ENCODE measurements around the gene NTRK3.

The NTRK3 gene

DNA sequence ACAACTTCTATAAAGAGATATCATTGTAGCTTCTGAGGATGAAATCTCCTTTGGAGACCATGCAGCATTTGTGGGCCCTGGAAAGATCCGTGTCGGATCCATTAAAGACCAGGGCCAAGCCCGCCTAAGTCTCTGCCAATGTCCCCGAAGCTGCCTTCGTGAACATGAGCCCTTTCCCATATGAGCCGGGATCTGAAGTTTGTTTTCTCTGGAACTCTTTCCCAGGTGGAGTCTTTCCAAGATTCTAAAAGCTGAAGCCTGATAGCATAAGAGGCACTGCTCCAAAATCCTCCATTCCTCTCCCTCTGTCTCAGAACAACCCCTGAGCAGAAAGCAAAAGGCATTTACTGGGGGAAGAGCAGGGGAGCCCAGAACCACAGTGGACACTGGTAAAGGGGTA, 274.6 kb downstream of the NTRK3 start:
- no peak for DNase-seq (ENCODE audit: low spot score)

DNA sequence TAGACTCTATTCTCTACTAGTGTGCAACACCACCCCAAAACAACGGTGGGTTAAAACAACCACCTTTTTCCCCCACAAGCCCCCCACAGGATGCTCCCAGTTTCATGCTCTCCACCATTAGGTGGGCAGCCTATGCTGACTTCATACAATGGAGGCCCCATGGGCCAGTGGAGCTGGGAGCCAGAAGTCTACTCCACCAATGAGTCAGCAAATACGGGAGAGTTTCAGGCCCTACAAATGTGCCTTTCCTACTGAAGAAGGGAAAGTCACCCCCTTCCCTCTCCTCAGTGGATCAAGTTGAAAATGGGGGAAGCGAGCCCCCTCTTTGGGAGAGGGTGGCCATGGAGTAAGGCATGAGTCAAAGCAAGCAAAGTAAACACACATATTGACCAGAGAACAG, 278.6 kb downstream of the NTRK3 start:
- DNase-seq (ENCODE audit: low spot score) = no peak

DNA sequence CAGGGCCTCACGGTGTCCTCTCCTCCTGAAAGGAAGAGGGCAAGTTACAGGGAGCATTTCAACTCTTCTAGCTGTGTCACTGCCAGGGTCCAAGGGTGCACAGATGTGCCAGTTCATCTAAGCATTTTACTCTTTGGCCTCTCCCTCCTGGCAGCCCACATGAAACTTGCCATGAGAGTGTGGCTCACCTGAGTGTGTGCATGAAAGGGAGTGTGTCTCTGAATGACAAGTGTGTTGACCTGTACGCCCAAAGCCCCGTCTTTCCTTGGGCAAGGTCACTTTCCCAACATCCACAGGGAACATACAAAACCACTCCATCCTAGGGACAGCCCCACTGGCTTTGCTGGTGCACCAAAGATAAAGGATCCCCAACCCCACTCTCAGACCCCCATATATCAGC, 280.0 kb downstream of the NTRK3 start:
- DNase-seq (ENCODE audit: low spot score) = no peak

GRCh38 chr15:87973501-87974215, 282.9 kb downstream of the NTRK3 start:
- no peak for DNase-seq (ENCODE audit: low spot score)

- DNase-seq (ENCODE audit: low spot score) = no peak
Measured at GRCh38 chr15:87971076-87971475, 285.5 kb downstream of the NTRK3 start.

DNA sequence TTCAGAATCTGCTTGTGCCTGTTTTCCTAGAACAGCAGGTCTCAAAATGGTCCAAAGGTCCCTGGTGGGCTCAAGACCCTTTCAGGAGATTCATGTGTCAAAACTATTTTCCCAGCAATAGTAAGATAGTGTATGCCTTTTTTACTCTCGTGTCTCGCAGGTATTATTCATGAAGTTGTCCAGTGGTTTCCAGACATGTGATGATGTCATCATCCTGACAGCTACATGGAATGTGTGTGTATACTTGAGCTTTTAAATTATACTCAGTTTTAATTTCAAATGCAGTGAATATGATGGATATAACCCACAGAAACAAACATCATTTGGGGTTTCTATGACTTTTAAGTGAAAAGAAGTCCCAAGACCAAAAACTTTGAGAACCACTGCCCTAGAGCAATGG, 288.6 kb downstream of the NTRK3 start:
- DNase-seq (ENCODE audit: low spot score) = no peak

DNA sequence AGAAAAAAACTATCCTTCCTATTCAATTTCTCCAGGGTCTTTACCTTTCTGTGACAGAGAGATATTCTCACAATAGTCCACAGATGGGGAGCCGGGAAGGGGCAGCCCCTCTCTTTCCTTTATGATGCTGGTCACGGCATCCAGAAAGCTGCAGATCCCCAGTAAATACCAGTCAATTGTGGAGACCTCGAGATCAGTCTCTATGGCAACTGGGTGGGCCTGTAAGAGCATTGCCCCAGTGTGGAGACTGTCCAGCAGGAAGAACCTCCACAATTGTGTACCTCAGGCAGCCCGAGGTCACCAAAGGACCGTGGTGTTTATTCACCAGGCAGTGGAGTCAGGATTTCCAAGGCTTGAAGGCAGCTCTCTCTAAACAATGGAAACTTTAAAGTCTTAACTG, 291.2 kb downstream of the NTRK3 start:
- no peak for DNase-seq (ENCODE audit: low spot score)

DNA sequence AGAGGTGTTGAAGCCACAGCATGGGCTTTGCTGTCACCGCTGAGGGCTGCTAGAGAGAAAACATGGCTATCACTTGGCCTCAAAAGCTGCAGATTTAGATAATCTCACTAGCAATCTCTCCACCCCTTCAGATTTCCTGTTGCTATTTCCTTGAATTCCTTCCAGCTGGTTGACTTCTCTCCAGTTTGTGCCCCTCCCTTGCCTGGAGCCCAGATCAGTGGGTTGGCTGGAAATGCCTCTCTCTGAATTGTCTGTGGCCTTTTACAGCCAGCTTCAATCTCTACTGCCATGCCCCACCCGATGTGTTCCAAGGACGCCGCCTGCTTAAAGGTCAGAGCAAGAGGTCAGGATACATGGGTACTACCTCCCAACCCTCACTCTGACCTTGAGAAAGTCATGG, 294.1 kb downstream of the NTRK3 start:
- no peak for DNase-seq (ENCODE audit: low spot score)

GRCh38 chr15:87961851-87962420, 294.6 kb downstream of the NTRK3 start:
- no peak for DNase-seq (ENCODE audit: low spot score)

DNA sequence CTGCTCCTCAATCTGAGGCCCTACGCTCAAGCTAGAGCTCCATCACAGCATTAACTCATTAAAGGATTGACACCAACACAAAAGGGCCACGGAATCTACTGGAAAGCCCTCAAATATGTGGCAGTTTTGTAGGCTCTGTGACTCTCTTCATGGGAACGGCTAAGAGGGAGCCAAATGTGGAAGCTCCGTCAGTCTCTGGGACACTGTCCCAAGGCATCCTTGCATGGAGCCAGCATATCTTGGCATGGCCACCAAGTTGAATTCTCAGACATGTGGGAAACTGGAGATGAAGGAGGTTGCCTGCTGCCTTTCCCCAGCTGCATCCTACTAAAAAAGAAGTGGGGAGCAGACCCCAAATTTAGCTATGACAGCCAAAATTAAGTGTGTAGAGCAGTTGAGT, 296.9 kb downstream of the NTRK3 start:
- no peak for DNase-seq (ENCODE audit: low spot score)

DNA sequence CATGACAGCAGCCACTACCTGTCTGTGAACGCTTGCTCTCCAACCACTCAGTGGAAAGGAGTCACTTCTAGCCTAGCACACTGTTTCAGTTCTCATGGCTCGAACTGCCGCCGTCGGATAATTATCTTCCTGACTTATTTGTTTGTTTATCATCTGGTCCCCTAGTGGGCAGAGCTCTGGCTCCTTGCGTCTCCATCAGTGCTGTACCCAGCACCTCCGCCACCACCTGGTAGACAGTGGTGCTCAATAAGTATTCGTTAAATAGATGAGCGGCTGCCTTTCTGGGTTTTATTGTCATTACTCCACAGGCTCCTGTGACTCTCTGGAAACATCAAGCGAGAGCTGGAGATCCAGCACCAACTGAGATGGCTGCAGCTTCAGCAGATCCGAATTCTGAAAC, 297.5 kb downstream of the NTRK3 start:
- no peak for DNase-seq (ENCODE audit: low spot score)

GRCh38 chr15:87955284-87955909, 301.1 kb downstream of the NTRK3 start:
- no peak for DNase-seq (ENCODE audit: low spot score)

DNA sequence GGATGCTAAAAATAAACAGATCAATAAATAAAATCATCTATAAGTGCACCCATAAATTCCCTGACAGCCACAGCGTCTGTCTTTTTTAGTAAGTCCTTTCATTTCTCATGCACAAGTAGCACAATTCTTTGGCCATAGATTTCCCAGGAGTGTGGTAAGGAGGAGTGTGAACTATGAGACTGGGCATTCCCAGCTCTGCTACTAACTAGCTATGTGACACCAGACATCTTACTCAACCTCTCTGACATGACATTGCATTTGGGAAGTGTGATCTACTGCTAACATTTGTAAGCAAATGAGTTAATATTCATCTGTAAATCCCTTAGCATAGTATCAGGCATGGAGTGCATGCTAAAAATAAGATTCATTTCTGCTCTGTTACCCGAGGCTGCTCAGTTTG, 301.7 kb downstream of the NTRK3 start:
- no peak for DNase-seq (ENCODE audit: low spot score)

DNA sequence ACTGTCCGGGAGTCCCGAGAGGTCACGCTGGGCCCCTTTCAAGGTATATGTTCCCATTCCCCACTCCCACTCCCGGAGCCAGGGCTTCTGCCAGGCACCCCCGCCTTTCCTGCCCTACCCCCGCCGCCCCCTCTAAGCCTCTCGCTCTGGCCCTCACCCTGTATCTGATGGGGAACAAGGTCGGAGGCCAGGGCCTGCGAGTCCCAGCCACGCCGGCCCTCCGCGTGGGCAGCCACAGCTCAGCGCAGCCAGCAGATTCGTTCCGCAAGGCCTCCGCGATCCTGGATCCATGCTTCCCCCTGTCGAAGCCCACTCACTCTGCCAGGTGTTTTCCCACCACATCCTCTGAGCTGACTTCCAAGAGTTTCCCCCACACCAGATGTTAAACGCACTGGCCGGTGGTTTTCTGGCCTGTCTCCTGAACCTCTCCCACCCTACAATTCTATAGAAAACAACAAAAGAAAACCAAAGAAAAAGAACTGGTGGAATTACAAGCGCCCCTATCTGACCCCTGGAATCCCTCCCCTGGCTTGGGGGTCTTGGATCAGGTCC, 303.7 kb downstream of the NTRK3 start:
- DNase-seq (ENCODE audit: low spot score) = no peak

- DNase-seq (ENCODE audit: low spot score) = no peak
Measured at GRCh38 chr15:87949575-87950223, 306.8 kb downstream of the NTRK3 start.

DNA sequence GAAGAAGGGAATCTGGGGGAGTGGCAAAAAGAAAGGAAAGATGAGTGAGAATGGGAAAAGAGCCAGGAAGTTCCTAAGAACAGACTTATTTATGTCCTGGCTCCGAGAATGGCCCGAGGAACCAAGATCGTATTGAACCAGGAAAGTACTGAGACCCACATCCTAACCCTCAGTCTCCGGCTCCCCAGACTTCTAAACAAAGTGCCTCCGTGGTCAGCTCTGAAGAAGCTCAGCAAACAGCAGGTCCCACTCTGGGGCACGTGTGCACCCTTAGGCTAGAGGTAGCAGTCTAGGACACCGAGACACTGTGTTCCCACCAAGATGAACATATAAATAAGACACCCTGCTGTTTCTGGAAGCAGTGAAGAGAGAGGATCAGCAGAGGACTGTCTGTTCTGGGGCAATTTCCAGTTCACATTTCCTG, 307.4 kb downstream of the NTRK3 start:
- no peak for DNase-seq (ENCODE audit: low spot score)

DNA sequence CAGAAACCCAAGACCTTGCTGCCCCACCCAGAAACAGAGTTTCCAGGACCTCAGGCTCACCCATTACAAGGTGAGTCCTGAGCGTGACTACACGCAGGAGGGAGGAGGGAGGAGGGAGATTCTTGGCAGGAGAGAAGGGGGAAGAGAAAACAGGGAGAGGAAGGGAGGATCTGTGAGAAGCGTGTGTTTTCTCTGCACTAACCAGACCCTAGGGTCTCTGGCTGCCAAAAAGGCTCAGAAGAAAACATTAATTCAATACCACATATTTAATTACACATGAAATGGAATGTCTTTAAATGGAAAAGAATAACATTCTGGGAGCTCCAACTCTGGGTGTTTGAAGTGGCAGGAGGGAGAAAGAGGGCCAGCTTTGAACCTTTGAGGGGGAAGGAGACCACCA, 309.0 kb downstream of the NTRK3 start:
- DNase-seq (ENCODE audit: low spot score) = no peak

DNA sequence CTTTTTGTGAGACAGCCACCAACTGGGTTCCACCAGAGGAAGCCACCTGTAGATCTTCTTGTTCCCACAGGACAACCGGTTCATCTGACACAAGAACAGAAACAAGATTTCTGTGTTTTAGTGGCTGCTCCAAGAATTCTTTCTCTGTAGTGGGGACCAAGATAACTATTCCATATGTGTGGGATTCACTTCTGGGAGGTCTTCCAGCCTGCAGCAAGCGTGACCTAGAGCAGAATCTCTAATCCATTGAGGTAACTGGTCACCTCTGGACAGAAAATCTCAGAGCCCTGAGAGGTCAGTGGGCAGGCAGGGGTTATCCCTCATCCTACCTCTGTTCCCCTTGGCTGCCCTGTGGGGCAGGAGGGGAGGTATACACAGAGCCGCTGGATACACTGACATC, 311.3 kb downstream of the NTRK3 start:
- DNase-seq (ENCODE audit: low spot score) = no peak

GRCh38 chr15:87944691-87945090, 311.8 kb downstream of the NTRK3 start:
- no peak for DNase-seq (ENCODE audit: low spot score)

- DNase-seq (ENCODE audit: low spot score) = no peak
Measured at GRCh38 chr15:87944050-87944449, 312.5 kb downstream of the NTRK3 start.

DNA sequence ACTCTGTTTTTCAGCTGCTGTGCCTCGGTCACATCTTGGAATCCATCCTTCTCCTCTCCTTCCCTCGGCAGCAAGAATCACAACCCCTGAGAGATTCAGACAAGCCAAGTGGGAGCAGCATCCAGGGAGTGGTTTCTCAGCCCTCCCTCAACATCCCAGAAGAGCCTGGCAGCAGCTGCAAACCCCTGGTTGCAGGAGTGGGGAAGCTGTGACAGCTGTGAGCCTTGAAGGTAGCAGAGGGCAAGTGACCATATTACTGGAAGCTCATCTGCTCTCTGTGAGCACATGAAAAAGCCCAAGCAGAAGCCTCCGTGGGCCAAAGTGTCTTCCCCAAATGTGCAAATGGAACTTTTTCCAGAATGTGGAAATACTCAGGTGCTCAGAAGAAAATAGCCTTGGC, 312.9 kb downstream of the NTRK3 start:
- DNase-seq (ENCODE audit: low spot score) = no peak

DNA sequence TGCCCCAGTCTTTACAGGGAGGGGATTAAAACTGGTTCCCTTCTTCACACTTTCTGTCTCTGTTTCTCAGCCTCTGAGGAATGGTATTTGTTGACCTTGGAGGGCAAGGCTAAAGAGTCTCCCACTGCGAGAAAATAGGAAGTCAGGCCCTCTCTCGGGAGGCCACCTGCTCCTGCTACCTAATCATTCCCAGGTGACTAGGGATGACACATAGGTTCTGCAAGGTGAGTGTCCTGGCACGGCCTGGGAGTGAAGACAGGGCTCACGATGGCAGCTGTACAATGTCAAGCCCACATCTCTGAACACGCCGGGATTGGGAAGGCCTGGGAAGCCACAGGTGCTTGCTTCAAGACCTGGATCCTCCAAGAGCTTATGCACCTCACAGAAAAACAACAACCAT, 314.2 kb downstream of the NTRK3 start:
- no peak for DNase-seq (ENCODE audit: low spot score)

GRCh38 chr15:87941606-87942005, 314.9 kb downstream of the NTRK3 start:
- DNase-seq (ENCODE audit: low spot score) = no peak

All from Ammon's horn (tissue), 1 donor.